Body of pancreas (tissue), 4 donors: ENCODE measurements around the gene HORMAD2. TPM values are rescaled to one million over a fixed set of nuclear protein-coding genes. Genes with fewer than 3 reads are reported as not detected.

Source experiments
- ATAC-seq: fragments of 150-250 bp; one replicate; pipeline ENCODE4 v1.9.1; 2016
- DNase-seq, 4 donors: peaks; one replicate each; pipeline ENCODE4 v3.0.0-alpha.2; 2019
- H3K27ac ChIP-seq, 4 donors: fragments of 200-600 bp; sonication (generic); 1 replicate in 3 of 4; 2 replicates in 1 of 4; pipeline versions ENCODE4 v1.5.1 to v1.6.1; 2016 to 2019; ENCODE audit warnings: mild to moderate bottlenecking in 1 of 4, mixed read lengths in 1 of 4, moderate library complexity in 1 of 4
- H3K27me3 ChIP-seq, 2 donors: fragments of 200-600 bp; sonication (generic); one replicate each; pipeline ENCODE4 v1.6.0; 2016; ENCODE audit warnings: mild to moderate bottlenecking in 1 of 2
- H3K36me3 ChIP-seq, 2 donors: fragments of 200-600 bp; sonication (generic); replicated peaks in 1 of 2; 2 replicates each; pipeline ENCODE4 v1.5.1; 2016; ENCODE audit warnings: low read depth in 2 of 2; ENCODE audit not compliant: insufficient read depth in 1 of 2
- H3K4me1 ChIP-seq: fragments of 200-600 bp; sonication (generic); one replicate; pipeline ENCODE4 v1.6.0; 2016
- H3K4me3 ChIP-seq, 2 donors: fragments of 200-600 bp; sonication (generic); 1 replicate in 1 of 2; 2 replicates in 1 of 2; pipeline ENCODE4 v1.5.1; 2016 to 2019
- H3K9me3 ChIP-seq, 3 donors: fragments of 200-600 bp; sonication (generic); 1 replicate in 2 of 3; 2 replicates in 1 of 3; pipeline ENCODE4 v1.5.1; 2016
- CTCF ChIP-seq, 7 experiments: fragments of 450-650 bp in 4 of 7; fragments of 200-600 bp in 3 of 7; sonication (generic) in 3 of 7; IDR thresholded peaks; one replicate each; pipeline ENCODE4 v1.5.1; 2016 to 2019; ENCODE audit warnings: antibody characterized with exemption in 7 of 7
- POLR2A ChIP-seq, 3 donors: fragments of 450-650 bp; IDR thresholded peaks; one replicate each; pipeline ENCODE4 v1.6.1; 2016; ENCODE audit warnings: antibody characterized with exemption in 3 of 3, mild to moderate bottlenecking in 2 of 3
- WGBS, 2 donors: methylation state at CpG; one replicate each; pipeline ENCODE4 v1.1.5; 2017; 5-methylcytosine and 5-hydroxymethylcytosine counted together
- intact Hi-C: fragments of 100-400 bp; cut with DNase I; formaldehyde crosslinking; loops from one replicate; pipeline ENCODE4 v1.15.1; 2023
- total RNA-seq, 2 donors: library from RNA; depleted of rRNA; stranded (reverse); fragments of >200 nt; gene quantifications; one replicate each; pipeline ENCODE4 v1.1.0, GENCODE V29; 2016

HORMAD2 gene
- total RNA-seq, 2 donors from 2014 or later: not detected

- Histone ChIP-seq H3K27me3 (no peaks in the 10 kb centered on the region), H3K4me3 (no peak overlapping the region), H3K4me1 (peaks cover 16% of the 10 kb centered on the region), H3K9me3 (no peaks in the 10 kb centered on the region), H3K27ac (peak overlapping the region; percentile 37 to 78 (median 62)), H3K36me3 (no peaks in the 10 kb centered on the region)
- 34 to 35% methylated on average over 9 to 11 of the region's 11 CpGs for WGBS, 2 donors
- peak; percentile 66 to 82 (median 73) for DNase-seq
- intact Hi-C loops: no loop called here
- TF ChIP-seq POLR2A (IDR thresholded peaks at IDR 0.05) (peak in 1 of 3 donors; percentile 30), CTCF (IDR thresholded peaks at IDR 0.05) (no peak)
- ATAC-seq: peak; percentile 88
These were observed 116.0 kb downstream of the HORMAD2 start for GRCh38 chr22:30196141-30196879.

GRCh38 chr22:30196880-30197336, 116.6 kb downstream of the HORMAD2 start:
- Histone ChIP-seq H3K9me3 (no peaks in the 10 kb centered on the region), H3K4me1 (peaks cover 16% of the 10 kb centered on the region), H3K4me3 (no peak overlapping the region), H3K27me3 (no peaks in the 10 kb centered on the region), H3K36me3 (no peaks in the 10 kb centered on the region), H3K27ac (peak overlapping the region; percentile 37 to 78 (median 62))
- no peak for DNase-seq
- intact Hi-C loops: no loop called here
- WGBS, 2 donors: 48 to 77% methylated on average over 2 of the region's 2 CpGs
- TF ChIP-seq POLR2A (IDR thresholded peaks at IDR 0.05) (no peak), CTCF (IDR thresholded peaks at IDR 0.05) (no peak)
- no peak for ATAC-seq

GRCh38 chr22:30197389-30197788, 117.1 kb downstream of the HORMAD2 start:
- Histone ChIP-seq H3K27ac (peak overlapping the region in 2 of 4 donors; percentile 71 to 78), H3K4me3 (no peak overlapping the region), H3K27me3 (no peaks in the 10 kb centered on the region), H3K9me3 (no peaks in the 10 kb centered on the region), H3K36me3 (no peaks in the 10 kb centered on the region), H3K4me1 (peaks cover 17% of the 10 kb centered on the region)
- no peak for ATAC-seq
- intact Hi-C loops: no loop called here
- no peak for DNase-seq
- TF ChIP-seq POLR2A (IDR thresholded peaks at IDR 0.05) (no peak), CTCF (IDR thresholded peaks at IDR 0.05) (no peak)

- DNase-seq (no peak), ATAC-seq (no peak)
- no peak overlapping the region for H3K27ac ChIP-seq
- no peaks in the 10 kb centered on the region for H3K36me3 ChIP-seq
- WGBS, 2 donors: 89 to 94% methylated on average over 5 of the region's 5 CpGs
- intact Hi-C loops: no loop called here
- no peaks in the 10 kb centered on the region for H3K9me3 ChIP-seq
- no peak overlapping the region for H3K4me3 ChIP-seq
- H3K27me3 ChIP-seq: no peaks in the 10 kb centered on the region
- no peak for TF ChIP-seq POLR2A (IDR thresholded peaks at IDR 0.05)
- no peak for TF ChIP-seq CTCF (IDR thresholded peaks at IDR 0.05)
- peaks cover 24% of the 10 kb centered on the region for H3K4me1 ChIP-seq
These were observed 118.0 kb downstream of the HORMAD2 start for GRCh38 chr22:30198152-30198825.
